Epithelial cell of esophagus (primary cell): Measurements from ENCODE around the gene BCL2.

ENCODE experiments used
- DNase-seq: peaks from one replicate; pipeline ENCODE4 v3.0.0; 2010; ENCODE audit warnings: low read depth
- H3K4me3 ChIP-seq: 2 replicates; pipeline ENCODE4 v1.5.1; 2011; ENCODE audit warnings: mild to moderate bottlenecking, low read length, control low read depth
- TF ChIP-seq, protein P1 (sequence below): IDR thresholded peaks from 2 replicates; pipeline ENCODE4 v1.5.1; 2011; ENCODE audit warnings: low read depth, mild to moderate bottlenecking, low read length, control low read depth, inconsistent platforms; ENCODE audit not compliant: insufficient read depth; ENCODE audit errors: missing control alignments

Gene BCL2

DNA sequence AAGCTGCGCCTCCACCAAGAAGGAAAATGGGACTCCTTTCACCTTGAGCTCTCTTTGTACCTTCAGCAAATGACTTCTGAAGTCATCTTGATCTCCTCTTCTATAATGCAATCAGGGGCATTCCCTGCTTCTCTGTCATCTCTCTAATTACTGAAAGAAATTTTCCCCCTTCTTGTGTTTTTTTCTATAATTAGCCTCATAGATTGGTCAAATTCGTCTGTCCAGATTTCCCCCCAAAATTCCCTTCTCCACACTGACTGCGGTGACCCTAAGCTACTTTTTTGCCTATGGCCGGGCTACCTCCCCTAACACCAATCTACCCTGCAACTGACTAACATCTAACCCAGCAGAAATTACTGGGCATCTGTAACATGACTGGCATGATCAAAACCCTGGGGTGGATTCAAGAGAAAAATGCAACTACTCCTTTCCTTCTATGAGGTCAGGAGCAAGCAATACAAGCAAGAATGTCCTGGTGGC lies 168.6 kb downstream of the BCL2 start:
- TF ChIP-seq, protein P1, sequence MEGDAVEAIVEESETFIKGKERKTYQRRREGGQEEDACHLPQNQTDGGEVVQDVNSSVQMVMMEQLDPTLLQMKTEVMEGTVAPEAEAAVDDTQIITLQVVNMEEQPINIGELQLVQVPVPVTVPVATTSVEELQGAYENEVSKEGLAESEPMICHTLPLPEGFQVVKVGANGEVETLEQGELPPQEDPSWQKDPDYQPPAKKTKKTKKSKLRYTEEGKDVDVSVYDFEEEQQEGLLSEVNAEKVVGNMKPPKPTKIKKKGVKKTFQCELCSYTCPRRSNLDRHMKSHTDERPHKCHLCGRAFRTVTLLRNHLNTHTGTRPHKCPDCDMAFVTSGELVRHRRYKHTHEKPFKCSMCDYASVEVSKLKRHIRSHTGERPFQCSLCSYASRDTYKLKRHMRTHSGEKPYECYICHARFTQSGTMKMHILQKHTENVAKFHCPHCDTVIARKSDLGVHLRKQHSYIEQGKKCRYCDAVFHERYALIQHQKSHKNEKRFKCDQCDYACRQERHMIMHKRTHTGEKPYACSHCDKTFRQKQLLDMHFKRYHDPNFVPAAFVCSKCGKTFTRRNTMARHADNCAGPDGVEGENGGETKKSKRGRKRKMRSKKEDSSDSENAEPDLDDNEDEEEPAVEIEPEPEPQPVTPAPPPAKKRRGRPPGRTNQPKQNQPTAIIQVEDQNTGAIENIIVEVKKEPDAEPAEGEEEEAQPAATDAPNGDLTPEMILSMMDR = no peak
- H3K4me3 ChIP-seq = no peak overlapping the region
- DNase-seq = peak; percentile 11

DNA sequence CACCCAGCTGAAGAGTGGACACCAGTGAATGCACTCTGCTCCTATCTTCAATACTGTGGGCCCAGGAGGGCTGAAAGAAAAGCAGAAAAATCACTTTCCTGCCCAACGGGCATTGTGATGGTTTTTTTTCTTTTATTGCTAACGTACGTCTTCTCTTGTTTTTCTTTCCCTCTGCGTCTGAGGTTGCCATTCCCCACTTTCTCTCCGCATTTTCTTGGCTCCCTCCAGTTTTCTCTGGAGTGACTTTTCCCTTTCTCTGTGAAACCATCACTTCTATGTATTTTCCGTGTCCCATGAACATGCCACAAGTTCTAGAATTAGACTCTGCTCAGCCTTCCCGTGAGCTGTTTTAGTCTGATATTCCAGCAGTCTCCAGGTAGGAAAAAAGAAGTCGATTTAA lies 169.2 kb downstream of the BCL2 start:
- no peak overlapping the region for H3K4me3 ChIP-seq
- TF ChIP-seq, protein P1 = no peak
- no peak for DNase-seq

DNA sequence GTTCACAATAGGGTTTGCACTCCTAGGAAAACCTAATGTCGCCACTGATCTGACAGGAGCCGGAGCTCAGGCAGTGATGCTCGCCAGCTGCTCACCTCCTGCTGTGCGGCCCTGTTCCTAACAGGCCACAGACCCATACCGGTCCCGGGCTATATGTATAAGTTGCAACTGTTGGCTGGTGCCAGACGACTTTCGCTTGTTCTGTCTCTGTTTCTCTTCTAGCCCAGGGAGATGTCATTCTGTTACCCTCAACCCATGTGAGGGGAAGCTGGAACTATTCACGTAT lies 170.3 kb downstream of the BCL2 start:
- no peak overlapping the region for H3K4me3 ChIP-seq
- DNase-seq = no peak
- TF ChIP-seq, protein P1 = no peak

DNA sequence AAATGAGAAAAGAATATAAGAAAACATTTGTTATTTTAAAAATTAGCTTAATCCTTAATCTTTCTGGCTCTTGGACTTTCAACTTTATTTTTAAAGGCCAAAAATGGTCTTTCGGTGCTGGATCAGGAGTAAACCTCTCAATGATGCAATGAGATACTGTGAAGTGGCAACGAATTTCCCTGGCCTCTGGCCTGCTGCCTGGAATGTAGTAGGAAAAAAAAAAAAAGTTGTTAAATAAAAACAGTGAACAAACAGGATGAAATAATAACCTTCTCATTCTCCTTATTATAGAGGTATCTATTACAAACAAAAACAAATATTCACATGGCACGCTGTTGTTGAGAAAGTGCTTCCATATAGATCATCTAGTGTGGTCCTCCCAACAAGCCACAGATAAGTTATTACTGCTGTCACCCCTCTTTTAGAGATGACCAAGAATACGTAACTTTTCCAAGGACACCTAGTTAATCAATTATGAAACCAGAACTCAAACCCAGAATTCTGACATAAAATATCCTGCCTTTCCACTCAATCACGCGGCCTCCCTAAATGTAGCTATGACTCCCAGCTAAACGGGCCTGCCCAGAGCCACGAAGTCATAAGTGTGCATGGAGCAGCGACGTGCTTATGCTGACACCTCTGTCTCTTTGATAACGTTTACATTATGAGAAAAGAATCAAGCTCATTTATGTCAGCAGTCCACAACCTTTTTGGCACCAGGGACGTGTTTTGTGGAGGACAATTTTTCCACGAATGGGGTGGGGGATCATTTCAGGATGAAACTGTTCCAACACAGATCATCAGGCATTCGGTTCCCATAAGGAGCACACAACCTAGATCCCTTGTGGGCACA lies 170.9 kb downstream of the BCL2 start:
- no peak overlapping the region for H3K4me3 ChIP-seq
- no peak for DNase-seq
- TF ChIP-seq, protein P1 = no peak

DNA sequence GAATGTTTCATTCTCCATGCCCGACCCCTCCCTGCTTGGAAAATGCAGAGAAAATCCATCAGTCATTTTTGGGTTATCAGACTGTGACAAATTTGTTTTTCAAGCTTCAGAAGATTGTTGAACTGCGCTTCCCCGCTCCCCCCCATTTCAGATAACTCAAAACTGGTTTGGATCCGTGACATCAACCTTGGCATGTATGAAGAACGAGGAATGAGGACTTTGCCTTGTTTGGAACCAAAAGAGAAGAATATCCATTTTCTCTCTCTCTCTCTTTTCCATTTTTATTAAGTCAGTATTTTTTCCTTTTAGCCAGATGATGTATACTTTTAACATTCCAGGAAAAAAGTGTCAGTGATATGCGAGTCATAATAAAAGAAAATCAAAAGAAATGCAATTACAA lies 171.6 kb downstream of the BCL2 start:
- TF ChIP-seq, protein P1 = no peak
- DNase-seq = no peak
- no peak overlapping the region for H3K4me3 ChIP-seq

DNA sequence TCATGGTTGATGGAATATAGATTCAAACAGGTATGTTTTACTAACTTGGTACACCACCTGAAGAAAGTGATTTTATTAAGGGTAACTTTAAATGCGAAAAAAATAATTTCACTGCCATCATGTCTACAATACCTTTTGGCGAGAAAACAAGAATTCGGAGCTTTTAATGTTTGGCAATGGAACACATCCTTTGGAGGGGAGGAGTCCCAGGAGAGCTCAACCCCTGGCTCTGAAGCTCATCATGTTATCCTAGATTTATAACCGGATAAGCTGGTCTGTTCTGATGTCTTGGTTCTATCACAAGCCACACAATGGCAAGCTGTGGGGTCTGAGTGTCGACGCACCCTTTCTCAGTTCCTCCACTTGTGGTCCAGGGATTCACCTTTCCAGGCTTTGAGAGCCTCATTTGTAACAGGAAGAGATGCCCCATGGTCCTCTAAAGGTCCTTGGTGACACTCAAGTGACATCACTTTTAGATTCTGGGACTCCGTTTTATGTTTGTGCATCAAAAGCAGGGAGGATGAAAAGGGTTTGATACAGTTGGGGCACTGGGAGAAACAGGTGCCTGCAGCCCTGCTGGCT lies 172.7 kb downstream of the BCL2 start:
- H3K4me3 ChIP-seq = no peak overlapping the region
- TF ChIP-seq, protein P1 = no peak
- no peak for DNase-seq

DNA sequence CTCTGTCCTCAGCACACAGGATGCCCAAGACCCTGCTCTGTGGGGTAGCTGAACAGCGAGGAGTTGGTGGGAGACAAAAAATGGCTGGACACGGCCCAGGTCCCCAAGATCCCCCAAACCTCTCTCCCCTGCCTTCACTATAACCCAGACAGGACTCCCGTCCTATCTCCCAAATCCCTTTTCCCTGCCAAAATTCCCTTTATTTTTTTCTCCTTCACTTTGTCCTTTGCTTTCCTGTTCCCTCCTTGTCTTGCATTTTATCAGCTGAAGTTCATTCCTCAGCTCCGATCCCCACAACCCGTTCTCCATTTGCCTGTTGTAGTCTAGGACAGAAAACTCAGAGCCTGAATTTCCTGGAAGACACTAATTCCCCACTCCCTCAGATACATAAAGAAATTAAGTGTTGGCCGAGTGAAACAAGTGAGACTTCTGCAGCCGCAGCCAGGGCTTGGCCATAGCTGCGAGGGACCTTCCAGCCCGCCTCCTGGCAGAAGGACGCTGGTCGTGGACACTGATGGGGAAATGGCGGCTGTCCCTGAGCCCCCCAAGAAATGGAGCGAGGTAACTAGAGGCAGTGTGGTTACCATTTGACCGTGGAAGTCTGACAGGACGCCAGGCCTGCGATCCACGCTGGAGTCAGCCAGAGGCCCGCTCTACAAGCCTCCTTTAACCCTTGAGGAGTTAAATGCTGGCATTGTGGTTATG lies 173.6 kb downstream of the BCL2 start:
- no peak for DNase-seq
- TF ChIP-seq, protein P1 = no peak
- no peak overlapping the region for H3K4me3 ChIP-seq
